ENCODE measurements around the gene CST7.
"Not testable (repeated sequence)": the region's sequence is repeated elsewhere in the genome, so short reads cannot be mapped to it uniquely, and the experiment has no call there.

The CST7 gene

DNA sequence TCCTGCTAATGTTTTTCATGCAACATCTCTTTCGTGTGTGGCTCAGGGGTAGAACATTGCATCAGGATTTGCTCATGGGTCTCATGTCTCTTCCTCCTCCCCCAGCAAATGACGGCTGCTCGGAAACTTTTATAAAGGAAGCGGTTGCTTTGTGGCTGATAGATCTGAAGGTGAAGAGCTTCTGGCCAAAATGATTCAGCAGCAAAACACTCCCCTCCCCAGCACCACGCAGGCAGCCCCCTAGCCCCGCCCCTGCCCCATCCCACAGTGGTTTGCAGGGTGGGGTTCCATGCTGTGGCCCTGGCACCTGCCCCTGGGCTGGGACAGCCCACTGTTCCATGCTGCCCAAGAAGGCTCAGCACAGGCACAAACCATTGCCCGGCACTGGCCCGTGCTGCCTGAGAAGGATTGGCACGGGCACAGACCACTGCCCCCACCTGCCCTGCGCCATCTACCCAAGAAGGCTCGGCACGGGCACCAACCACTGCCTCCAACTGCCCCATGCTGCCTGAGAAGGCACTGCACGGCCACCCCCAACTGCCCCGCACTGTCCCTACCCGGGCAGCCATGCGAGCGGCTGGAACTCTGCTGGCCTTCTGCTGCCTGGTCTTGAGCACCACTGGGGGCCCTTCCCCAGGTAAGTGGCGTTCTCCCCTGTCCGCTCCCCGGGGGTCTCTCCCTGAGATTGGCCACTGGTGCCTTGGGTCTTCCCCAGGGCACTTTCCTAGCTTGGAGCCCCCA, at the start of gene CST7:
CST7 (plus strand) TSS at position 331 of the 741 bp plus-strand sequence; CDS start at position 568, 237 bp downstream.
- FAIRE-seq, result no peak

- FAIRE-seq, result no peak
Observed at GRCh38 chr20:24906806-24907205, 42.3 kb upstream of the CST7 start.

GRCh38 chr20:24908642-24909041, 40.4 kb upstream of the CST7 start:
- no peak for FAIRE-seq

DNA sequence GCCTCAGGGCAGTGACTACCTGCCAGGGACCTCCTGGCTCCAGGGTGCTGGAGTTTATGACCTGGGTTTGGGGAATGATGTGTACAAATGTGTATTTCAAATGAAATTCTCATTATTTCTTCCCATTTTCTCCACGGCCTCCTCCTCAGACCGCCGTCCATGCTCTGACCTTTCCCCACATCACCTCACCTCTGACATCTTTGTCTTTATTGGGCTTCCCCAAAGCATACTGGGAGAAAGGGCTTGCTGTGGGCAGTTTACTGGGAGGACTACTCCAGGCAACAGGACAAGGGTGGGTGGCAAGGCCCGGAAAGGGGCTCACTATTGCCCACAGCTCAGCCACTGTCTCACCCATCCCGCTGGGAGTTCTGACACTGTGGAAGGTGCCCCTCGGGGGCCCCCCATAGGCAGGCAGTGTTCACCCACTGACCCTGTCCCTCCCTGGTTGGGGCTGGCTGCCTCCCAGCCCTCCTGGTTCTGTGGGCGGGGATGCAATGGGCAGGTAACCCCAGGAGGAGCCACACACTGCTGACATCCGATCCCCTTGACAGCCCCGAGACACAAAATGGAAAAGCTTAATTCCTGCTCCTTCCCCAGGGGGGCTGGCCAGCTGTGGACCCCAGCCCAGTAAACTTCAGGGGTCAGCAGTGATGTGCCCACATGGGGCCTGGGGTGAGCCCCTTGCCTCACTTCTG, 39.8 kb upstream of the CST7 start:
- no peak for FAIRE-seq

DNA sequence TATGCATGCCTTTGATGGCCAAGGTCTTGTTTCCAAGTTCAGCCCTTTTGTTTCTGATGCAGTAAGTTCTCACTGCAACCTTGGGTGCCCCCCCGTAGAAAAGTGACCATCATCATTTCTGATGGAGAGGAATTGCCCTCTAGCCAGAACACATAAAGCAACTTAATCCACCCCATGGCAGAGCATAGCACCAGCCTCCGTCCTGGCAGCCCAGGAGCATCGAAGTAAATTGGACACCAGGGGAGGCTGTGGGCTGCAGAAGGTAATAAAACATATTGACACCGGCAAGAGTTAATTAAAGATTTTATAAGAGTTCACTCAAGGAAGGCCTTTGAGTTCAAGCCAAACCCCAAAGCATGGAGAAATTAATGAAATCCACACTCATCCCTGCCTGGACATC, 39.2 kb upstream of the CST7 start:
- no peak for FAIRE-seq

- no peak for FAIRE-seq
Observed at GRCh38 chr20:24910461-24910860, 38.6 kb upstream of the CST7 start.

- FAIRE-seq, result no peak
Observed at GRCh38 chr20:24911461-24911860, 37.6 kb upstream of the CST7 start.

DNA sequence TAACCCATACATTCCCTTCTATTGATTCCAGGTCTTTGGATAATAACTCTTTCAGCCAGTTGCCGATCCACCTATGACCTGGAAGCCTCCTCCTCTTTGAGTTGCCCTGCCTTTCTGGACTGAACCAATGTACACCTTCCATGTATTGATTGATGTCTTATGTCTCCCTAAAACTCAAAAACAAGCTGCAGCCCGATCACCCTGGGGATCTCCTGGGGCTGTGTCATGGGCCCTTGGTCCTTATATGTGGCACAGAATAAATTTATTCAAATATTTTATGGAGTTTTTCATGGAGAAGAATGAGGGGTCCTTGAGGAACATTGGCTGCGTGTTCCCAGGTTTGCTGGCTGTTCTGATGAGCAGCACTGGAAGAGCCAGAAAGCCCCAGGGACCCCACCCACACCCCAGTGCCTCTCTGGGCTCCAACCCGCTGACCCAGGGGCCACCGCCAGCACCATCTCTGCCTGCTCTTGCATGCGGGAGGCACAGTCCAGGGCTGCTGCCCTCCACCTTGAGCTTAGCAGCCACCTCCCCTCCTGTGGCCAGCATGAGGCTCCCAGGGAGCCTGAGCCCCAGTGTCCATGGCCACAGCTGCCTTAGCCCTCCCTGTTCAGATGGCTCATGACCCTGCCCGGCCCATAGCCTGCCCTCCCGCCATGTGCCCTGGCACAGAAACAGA, 36.5 kb upstream of the CST7 start:
- FAIRE-seq, result no peak

DNA sequence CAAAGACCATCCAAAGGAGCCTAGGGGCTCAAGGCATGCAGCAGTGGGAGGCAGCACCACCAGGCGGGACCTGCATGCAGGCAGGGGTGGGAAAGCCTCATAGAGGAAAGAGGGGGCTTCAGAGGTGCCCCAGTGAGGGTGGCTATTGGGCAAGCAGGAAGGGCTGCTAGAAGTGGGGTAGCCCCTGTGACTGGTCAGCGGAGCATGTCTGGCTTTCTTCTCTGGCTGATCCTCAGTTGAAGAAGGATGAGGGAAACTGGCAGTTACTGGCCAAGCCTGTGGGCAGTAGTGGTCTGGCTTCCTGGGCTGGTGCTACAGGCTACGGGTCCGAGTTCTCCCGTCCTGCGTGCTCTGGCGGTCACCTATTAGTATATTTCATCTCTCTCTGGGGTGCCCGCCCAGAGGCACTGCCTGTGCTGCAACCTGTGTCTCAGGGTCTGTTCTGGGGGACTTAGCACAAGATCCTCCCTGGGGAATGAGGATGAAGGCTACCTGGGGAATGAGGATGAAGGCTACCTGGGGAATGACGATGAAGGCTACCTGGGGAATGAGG, 35.9 kb upstream of the CST7 start:
- no peak for FAIRE-seq

- no peak for FAIRE-seq
Observed at GRCh38 chr20:24914388-24915241, 34.5 kb upstream of the CST7 start.

- FAIRE-seq, result no peak
Observed at GRCh38 chr20:24915440-24915839, 33.6 kb upstream of the CST7 start.

GRCh38 chr20:24915892-24916291, 33.2 kb upstream of the CST7 start:
- FAIRE-seq, result no peak

GRCh38 chr20:24916412-24916811, 32.7 kb upstream of the CST7 start:
- FAIRE-seq, result no peak

DNA sequence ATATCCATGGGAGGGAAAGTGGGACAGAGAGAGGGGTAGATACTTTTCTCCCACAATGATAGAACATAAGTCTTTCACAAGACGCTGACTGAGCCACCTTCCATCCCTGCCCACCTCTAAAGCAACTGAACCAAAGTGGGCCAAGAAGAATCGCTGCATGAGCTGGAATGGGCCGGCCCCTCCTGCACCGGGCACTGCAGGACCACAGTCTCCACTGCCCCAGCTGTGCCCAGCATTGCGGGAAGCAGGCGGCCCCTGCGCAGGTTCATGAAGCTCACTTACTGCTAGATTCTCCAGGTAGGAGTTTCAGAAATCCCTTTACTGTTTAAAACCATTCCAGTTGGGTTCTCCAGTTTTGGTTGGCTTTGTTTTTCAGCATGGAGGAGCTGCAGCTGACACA, 32.0 kb upstream of the CST7 start:
- no peak for FAIRE-seq

DNA sequence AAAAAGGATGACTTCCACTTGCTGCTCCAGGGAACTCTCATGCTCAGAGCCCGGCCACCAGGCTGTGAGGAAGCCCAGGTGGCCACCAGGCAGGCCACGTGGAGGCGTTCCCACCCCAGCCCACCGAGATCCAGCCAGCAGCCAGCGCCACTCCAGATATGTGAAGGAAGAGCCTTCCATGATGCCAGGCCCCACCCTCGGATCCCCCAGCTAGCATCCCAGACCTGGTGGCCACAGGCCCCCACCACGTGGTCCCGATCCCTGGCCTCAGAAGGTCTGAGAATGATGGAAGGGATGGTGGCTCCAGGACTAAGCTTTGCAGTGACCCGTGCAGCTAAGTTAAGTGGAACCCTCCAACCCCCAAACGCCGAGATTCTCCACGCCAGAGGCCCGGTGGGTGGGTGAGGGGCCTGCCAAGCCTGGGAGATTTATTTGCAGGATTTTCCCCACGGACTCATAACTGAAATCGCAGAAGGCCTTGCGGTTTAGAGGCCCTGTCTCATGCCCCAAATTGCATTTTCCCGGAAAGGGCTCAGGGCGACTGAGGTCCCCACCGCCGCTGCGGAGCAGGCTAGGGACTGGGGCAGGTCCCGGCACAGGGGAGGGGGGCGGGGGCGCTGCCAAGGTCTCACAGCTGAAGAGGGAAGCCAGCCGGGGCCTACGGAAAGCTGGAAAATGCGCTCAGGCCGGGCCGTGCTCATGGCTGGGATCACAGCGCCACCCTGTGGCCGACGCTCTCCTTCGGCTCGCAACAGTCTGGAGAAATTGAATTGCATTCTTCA, 31.1 kb upstream of the CST7 start:
- FAIRE-seq, result no peak

GRCh38 chr20:24918579-24919566, 30.2 kb upstream of the CST7 start:
- no peak for FAIRE-seq

DNA sequence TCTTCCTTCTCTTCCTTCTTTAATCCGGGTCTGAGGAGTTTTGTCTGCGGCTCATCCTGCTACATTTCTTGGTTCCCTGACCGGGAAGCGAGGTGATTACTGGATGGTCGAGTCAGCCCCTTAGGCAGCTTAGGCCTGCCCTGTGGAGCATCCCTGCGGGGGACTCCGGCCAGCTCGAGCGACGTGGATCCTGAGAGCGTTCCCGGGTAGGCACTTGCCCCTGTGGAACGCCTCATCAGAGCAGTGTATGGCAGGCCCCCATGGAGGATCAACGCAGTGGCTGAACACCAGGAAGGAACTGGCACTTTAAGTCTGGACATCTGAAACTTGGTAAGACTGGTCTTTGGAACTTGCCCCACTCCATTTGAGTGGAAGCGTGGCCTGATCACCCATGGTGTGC, 29.4 kb upstream of the CST7 start:
- not testable (repeated sequence) for FAIRE-seq

DNA sequence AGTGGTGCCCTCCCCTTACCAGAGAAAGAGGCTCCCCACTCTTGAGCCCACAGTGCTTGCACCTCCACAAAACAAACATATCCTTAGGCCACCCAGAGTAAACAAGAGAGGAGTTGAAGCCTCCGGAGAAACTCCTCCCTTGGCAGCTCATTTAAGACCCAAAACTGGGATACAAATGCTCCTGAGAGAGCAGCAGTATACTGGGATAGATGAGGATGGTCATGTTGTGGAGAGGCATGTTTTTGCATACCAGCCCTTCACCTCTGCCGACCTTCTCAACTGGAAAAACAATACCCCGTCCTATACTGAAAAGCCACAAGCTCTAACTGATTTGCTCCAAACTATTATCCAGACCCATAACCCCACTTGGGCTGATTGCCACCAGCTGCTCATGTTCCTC, 28.4 kb upstream of the CST7 start:
- not testable (repeated sequence) for FAIRE-seq

DNA sequence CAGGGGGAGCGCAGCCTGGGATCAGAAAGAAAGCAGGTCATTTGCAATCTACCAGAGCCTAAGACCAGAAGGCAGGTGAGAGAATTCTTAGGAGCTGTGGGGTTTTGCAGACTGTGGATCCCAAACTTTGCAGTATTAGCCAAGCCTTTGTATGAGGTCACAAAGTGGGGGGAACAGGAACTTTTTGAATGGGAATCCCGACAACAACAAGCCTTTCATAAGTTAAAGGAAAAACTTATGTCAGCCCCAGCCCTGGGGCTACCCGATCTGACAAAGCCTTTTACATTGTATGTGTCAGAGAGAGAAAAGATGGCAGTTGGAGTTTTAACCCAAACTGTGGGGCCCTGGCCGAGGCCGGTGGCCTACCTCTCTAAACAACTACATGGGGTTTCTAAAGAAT, 19.8 kb upstream of the CST7 start:
- not testable (repeated sequence) for FAIRE-seq
